IMR-90 (cell line): ENCODE results near the gene TMTC1. TPM values are rescaled to one million over a fixed set of nuclear protein-coding genes. Genes with fewer than 3 reads are reported as not detected.

Experiments
- ATAC-seq: fragments of 200-7000 bp; cut with Tn5 transposase; 2 replicates; pipeline ENCODE4 v1.9.1; 2020; ENCODE audit warnings: low read depth, mild to moderate bottlenecking, moderate library complexity
- BruUV-seq: library from RNA; stranded (reverse); fragments of 400-500 nt; replicated peaks from 2 replicates; lab custom pipeline; 2021; lab: Mats Ljungman, UMichigan
- CTCF ChIA-PET: fragments of 300-600 bp; formaldehyde crosslinking; extraction: SDS; loops from one replicate; lab custom pipeline; 2021; ENCODE audit warnings: antibody characterized with exemption; lab: Yijun Ruan, JAX
- POLR2A ChIA-PET: fragments of 300-600 bp; sonication (Branson Sonifier 250); formaldehyde crosslinking; loops from one replicate; lab custom pipeline; 2022; ENCODE audit warnings: antibody characterized with exemption; ENCODE audit not compliant: unreplicated experiment; lab: Charles Lee
- DNase-seq: peaks from one replicate; pipeline ENCODE4 v3.0.0; 2013
- H2AFZ ChIP-seq: replicated peaks from 2 replicates; pipeline ENCODE3; 2013; ENCODE audit warnings: low read length, mild to moderate bottlenecking; ENCODE audit not compliant: poor library complexity
- H2AK5ac ChIP-seq: 2 replicates; pipeline ENCODE4 v1.6.1; 2013; ENCODE audit warnings: low read depth, low read length, inconsistent platforms
- H2AK9ac ChIP-seq: replicated peaks from 2 replicates; pipeline ENCODE3; 2013; ENCODE audit warnings: mild to moderate bottlenecking, low read depth, low read length, moderate library complexity; ENCODE audit not compliant: poor library complexity
- H2BK120ac ChIP-seq: 2 replicates; pipeline ENCODE4 v1.6.1; 2013; ENCODE audit warnings: low read depth, low read length, inconsistent platforms
- H2BK15ac ChIP-seq: 3 replicates; pipeline ENCODE4 v1.6.1; 2013; ENCODE audit warnings: low read depth, low read length, inconsistent platforms
- H2BK20ac ChIP-seq: 2 replicates; pipeline ENCODE4 v1.6.1; 2013; ENCODE audit warnings: low read depth, mild to moderate bottlenecking, inconsistent platforms, low read length, moderate library complexity
- H2BK5ac ChIP-seq: 2 replicates; pipeline ENCODE4 v1.6.1; 2013; ENCODE audit warnings: mild to moderate bottlenecking, low read depth, low read length, inconsistent platforms; ENCODE audit not compliant: poor library complexity, severe bottlenecking
- H3K14ac ChIP-seq: replicated peaks from 2 replicates; pipeline ENCODE4 v1.6.1; 2013; ENCODE audit warnings: low read depth, low read length, inconsistent platforms
- H3K18ac ChIP-seq: 2 replicates; pipeline ENCODE4 v1.6.1; 2013; ENCODE audit warnings: low read depth, low read length, control low read depth
- H3K23ac ChIP-seq: 2 replicates; pipeline ENCODE4 v1.6.1; 2013; ENCODE audit warnings: low read depth, low read length, inconsistent platforms
- H3K27ac ChIP-seq: 2 replicates; pipeline ENCODE4 v1.5.1; 2013; ENCODE audit warnings: mild to moderate bottlenecking, control low read depth, low read length; ENCODE audit not compliant: insufficient read depth
- H3K27me3 ChIP-seq: 2 replicates; pipeline ENCODE4 v1.6.1; 2013; ENCODE audit warnings: low read length; ENCODE audit not compliant: control insufficient read depth, insufficient read depth
- H3K36me3 ChIP-seq: 2 replicates; pipeline ENCODE4 v1.6.1; 2013; ENCODE audit warnings: low read length, mixed read lengths; ENCODE audit not compliant: control insufficient read depth, insufficient read depth
- H3K4ac ChIP-seq: 2 replicates; pipeline ENCODE4 v1.6.1; 2013; ENCODE audit warnings: low read depth, low read length, inconsistent platforms
- H3K4me1 ChIP-seq: 2 replicates; pipeline ENCODE4 v1.6.1; 2013; ENCODE audit warnings: low read length, mixed read lengths; ENCODE audit not compliant: control insufficient read depth, insufficient read depth
- H3K4me2 ChIP-seq: 2 replicates; pipeline ENCODE4 v1.6.1; 2013; ENCODE audit warnings: low read depth, mild to moderate bottlenecking, control low read depth, low read length, moderate library complexity
- H3K4me3 ChIP-seq: 2 replicates; pipeline ENCODE4 v1.5.1; 2013; ENCODE audit warnings: low read depth, mild to moderate bottlenecking, control low read depth, low read length, moderate library complexity; ENCODE audit not compliant: insufficient read depth
- H3K56ac ChIP-seq: 2 replicates; pipeline ENCODE4 v1.6.1; 2013; ENCODE audit warnings: low read length, inconsistent platforms; ENCODE audit not compliant: insufficient read depth; ENCODE audit errors: extremely low read depth
- H3K79me1 ChIP-seq, 2 experiments: 2 replicates each; pipeline ENCODE4 v1.6.1; 2013; ENCODE audit warnings: low read length in 2 of 2, inconsistent platforms in 1 of 2, low read depth in 1 of 2
- H3K9ac ChIP-seq: 2 replicates; pipeline ENCODE4 v1.6.1; 2013; ENCODE audit warnings: low read depth, low read length, control low read depth
- H3K9me1 ChIP-seq: 2 replicates; pipeline ENCODE4 v1.6.1; 2013; ENCODE audit warnings: low read length, inconsistent platforms; ENCODE audit not compliant: insufficient read depth
- H3K9me3 ChIP-seq: 2 replicates; pipeline ENCODE4 v1.6.1; 2013; ENCODE audit warnings: low read length; ENCODE audit not compliant: control insufficient read depth, insufficient read depth
- H4K20me1 ChIP-seq: 2 replicates; pipeline ENCODE4 v1.6.1; 2013; ENCODE audit warnings: low read length, inconsistent platforms; ENCODE audit not compliant: insufficient read depth
- H4K5ac ChIP-seq: 2 replicates; pipeline ENCODE4 v1.6.1; 2013; ENCODE audit warnings: mild to moderate bottlenecking, low read depth, low read length, control low read depth
- H4K8ac ChIP-seq, 2 experiments: 2 replicates each; pipeline ENCODE4 v1.6.1; 2013; ENCODE audit warnings: low read depth in 2 of 2, low read length in 2 of 2, control low read depth in 1 of 2, inconsistent platforms in 1 of 2
- H4K91ac ChIP-seq: 2 replicates; pipeline ENCODE4 v1.6.1; 2013; ENCODE audit warnings: low read depth, low read length, inconsistent platforms; ENCODE audit not compliant: insufficient read depth
- BHLHE40 ChIP-seq: fragments of 150-350 bp; IDR thresholded peaks from 2 replicates; pipeline ENCODE4 v1.6.1; 2016; ENCODE audit warnings: mild to moderate bottlenecking, low read depth, low read length
- CHD1 ChIP-seq: IDR thresholded peaks from 2 replicates; pipeline ENCODE4 v1.6.1; 2012; ENCODE audit warnings: low read depth, low read length, improper control_type of control experiment
- FOS ChIP-seq: fragments of 150-350 bp; IDR thresholded peaks from 2 replicates; pipeline ENCODE4 v1.6.1; 2016; ENCODE audit warnings: low read depth, low read length
- MAFK ChIP-seq: IDR thresholded peaks from 2 replicates; pipeline ENCODE4 v1.6.1; 2012; ENCODE audit warnings: low read depth, low read length, improper control_type of control experiment
- MAZ ChIP-seq: IDR thresholded peaks from 2 replicates; pipeline ENCODE4 v1.6.1; 2012; ENCODE audit warnings: low read depth, mild to moderate bottlenecking, low read length, improper control_type of control experiment, moderate library complexity, borderline replicate concordance
- MXI1 ChIP-seq: IDR thresholded peaks from 2 replicates; pipeline ENCODE4 v1.6.1; 2012; ENCODE audit warnings: low read depth, mild to moderate bottlenecking, low read length, moderate library complexity, borderline replicate concordance
- RAD21 ChIP-seq: IDR thresholded peaks from 2 replicates; pipeline ENCODE4 v1.6.1; 2012; ENCODE audit warnings: low read length, improper control_type of control experiment
- RCOR1 ChIP-seq: IDR thresholded peaks from 2 replicates; pipeline ENCODE4 v1.6.1; 2012; ENCODE audit warnings: mild to moderate bottlenecking, low read length, improper control_type of control experiment; ENCODE audit not compliant: insufficient replicate concordance
- RFX5 ChIP-seq: IDR thresholded peaks from 2 replicates; pipeline ENCODE4 v1.8.0; 2012; ENCODE audit warnings: low read depth, mild to moderate bottlenecking, low read length, moderate library complexity
- SMC3 ChIP-seq: fragments of 150-350 bp; IDR thresholded peaks from 2 replicates; pipeline ENCODE4 v1.6.1; 2016; ENCODE audit warnings: low read depth, mild to moderate bottlenecking, antibody characterized with exemption, low read length, moderate library complexity
- WGBS, 2 experiments: methylation state at CpG; one replicate each; pipeline versions ENCODE4 v1.1.5 to v1.1.7; 2013; ENCODE audit warnings: missing lambda C conversion rate in 2 of 2; ENCODE audit not compliant: insufficient read length in 1 of 2; ENCODE audit errors: extremely low coverage in 2 of 2; 5-methylcytosine and 5-hydroxymethylcytosine counted together
- dilution Hi-C: fragments of 300-500 bp; cut with HindIII; formaldehyde crosslinking; loops from one replicate; pipeline ENCODE4 v1.14.3; 2018; ENCODE audit warnings: low sequenced_read_pairs; ENCODE audit not compliant: unreplicated experiment
- in situ Hi-C: fragments of 300-500 bp; cut with MboI; formaldehyde crosslinking; loops from 3 replicates; pipeline ENCODE4 v1.14.3; 2019; ENCODE audit warnings: low sequenced_read_pairs, inconsistent platforms, mixed read lengths
- intact Hi-C: fragments of 100-400 bp; cut with micrococcal nuclease; formaldehyde crosslinking; loops from 2 replicates; pipeline ENCODE4 v1.10.0; 2022
- polyA plus RNA-seq, 3 experiments: library from polyadenylated mRNA; depleted of rRNA; stranded (reverse); fragments of >200 nt; gene quantifications; 2 replicates each; pipeline ENCODE4 v1.2.3, GENCODE V29; 2012; ENCODE audit warnings: low replicate concordance in 1 of 3
- total RNA-seq: library from RNA; depleted of rRNA; stranded (reverse); fragments of >200 nt; gene quantifications from 2 replicates; pipeline ENCODE4 v1.2.3, GENCODE V29; 2012
- TF ChIP-seq, protein P1 (sequence below): conservative IDR thresholded peaks from 2 replicates; pipeline ENCODE4 v1.5.1; 2012; ENCODE audit warnings: mild to moderate bottlenecking, low read depth, low read length, improper control_type of control experiment

The TMTC1 gene
- total and polyA plus RNA-seq, 2 of the 4 experiments (the other 2 are of a cell fraction), result 12.5 to 36.4 TPM

DNA sequence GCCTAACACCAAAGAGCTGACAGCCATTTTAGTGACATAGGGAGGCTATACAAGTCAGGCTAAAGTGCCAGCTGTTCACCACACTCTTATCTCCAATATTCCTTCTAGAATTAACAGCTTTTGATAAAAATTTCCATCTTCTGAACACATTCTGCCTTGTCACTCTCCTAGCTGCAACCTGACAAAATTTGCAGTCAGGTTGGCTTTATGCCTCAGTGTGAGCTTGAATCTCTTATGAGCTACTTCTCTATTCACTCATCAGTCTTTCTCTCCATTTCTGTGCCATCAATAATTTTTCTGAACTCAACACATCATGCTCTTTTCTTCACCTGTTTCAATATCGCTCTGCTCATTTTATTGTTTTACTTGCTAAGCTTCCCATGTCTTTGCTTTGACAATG, 50.2 kb downstream of the TMTC1 start:
- intact Hi-C loops (no loop called here), in situ Hi-C loops (no loop called here), dilution Hi-C loops (no loop called here)
- no peak for TF ChIP-seq CHD1
- TF ChIP-seq RFX5, result no peak
- TF ChIP-seq BHLHE40, result no peak
- TF ChIP-seq MXI1, result no peak
- TF ChIP-seq, protein P1, sequence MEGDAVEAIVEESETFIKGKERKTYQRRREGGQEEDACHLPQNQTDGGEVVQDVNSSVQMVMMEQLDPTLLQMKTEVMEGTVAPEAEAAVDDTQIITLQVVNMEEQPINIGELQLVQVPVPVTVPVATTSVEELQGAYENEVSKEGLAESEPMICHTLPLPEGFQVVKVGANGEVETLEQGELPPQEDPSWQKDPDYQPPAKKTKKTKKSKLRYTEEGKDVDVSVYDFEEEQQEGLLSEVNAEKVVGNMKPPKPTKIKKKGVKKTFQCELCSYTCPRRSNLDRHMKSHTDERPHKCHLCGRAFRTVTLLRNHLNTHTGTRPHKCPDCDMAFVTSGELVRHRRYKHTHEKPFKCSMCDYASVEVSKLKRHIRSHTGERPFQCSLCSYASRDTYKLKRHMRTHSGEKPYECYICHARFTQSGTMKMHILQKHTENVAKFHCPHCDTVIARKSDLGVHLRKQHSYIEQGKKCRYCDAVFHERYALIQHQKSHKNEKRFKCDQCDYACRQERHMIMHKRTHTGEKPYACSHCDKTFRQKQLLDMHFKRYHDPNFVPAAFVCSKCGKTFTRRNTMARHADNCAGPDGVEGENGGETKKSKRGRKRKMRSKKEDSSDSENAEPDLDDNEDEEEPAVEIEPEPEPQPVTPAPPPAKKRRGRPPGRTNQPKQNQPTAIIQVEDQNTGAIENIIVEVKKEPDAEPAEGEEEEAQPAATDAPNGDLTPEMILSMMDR, result no peak
- no peak for TF ChIP-seq FOS
- TF ChIP-seq SMC3, result no peak
- TF ChIP-seq RAD21, result no peak
- no peak for TF ChIP-seq MAZ
- TF ChIP-seq RCOR1, result no peak
- TF ChIP-seq MAFK, result no peak
- H2BK120ac ChIP-seq, result 0 out of 2 replicates have a peak overlapping the region, but pooled peaks have one; percentile 20
- no peaks in the 10 kb centered on the region for H4K20me1 ChIP-seq
- H2AFZ ChIP-seq, result no peak overlapping the region
- H4K91ac ChIP-seq, result no peak overlapping the region
- no peak overlapping the region for H2AK5ac ChIP-seq
- POLR2A ChIA-PET, result no interaction called here
- H2BK5ac ChIP-seq, result no peak overlapping the region
- peak overlapping the region in 1 of 2 experiments; percentile 46; a peak in 2 of 4 replicates for H4K8ac ChIP-seq
- ATAC-seq (no peak), DNase-seq (no peak)
- H3K9me3 ChIP-seq, result no peaks in the 10 kb centered on the region
- no CpG with 5 or more reads among the region's 1 CpG for WGBS, 2 experiments
- peaks cover 5% of the 10 kb centered on the region for H3K4me1 ChIP-seq
- no peak overlapping the region for H3K56ac ChIP-seq
- H2AK9ac ChIP-seq, result no peak overlapping the region
- no peak overlapping the region for H3K9ac ChIP-seq
- peak overlapping the region; percentile 42; the same call in 1 of the 2 replicates for H3K18ac ChIP-seq
- H3K23ac ChIP-seq, result 0 out of 2 replicates have a peak overlapping the region, but pooled peaks have one; percentile 18
- H3K4ac ChIP-seq, result peak overlapping the region; percentile 41; the same call in 1 of the 2 replicates
- H3K27me3 ChIP-seq, result no peaks in the 10 kb centered on the region
- no peak overlapping the region for H3K27ac ChIP-seq
- H3K4me3 ChIP-seq, result no peak overlapping the region
- peaks cover 17% of the 10 kb centered on the region for H3K36me3 ChIP-seq
- CTCF ChIA-PET, result interaction anchor here (0.5 to 0.8 kb wide), 2 partner anchors 10 to 189 kb away, joined by 3 read pairs; no protein-coding TSS in a partner anchor
- no peak overlapping the region for H3K4me2 ChIP-seq
- no peak overlapping the region for H4K5ac ChIP-seq
- H3K9me1 ChIP-seq, result peaks cover 11% of the 10 kb centered on the region; the same call in 1 of the 2 replicates
- BruUV-seq, result no TSS peak
- H2BK20ac ChIP-seq, result no peak overlapping the region
- H3K79me1 ChIP-seq, result peaks cover 4 to 36% of the 10 kb centered on the region in 2 experiments; a peak in 2 of 4 replicates
- H2BK15ac ChIP-seq, result peak overlapping the region; percentile 9; the same call in 1 of the 3 replicates
- H3K14ac ChIP-seq, result no peak overlapping the region
